LNCAP (cell line): ENCODE measurements around the gene BICD2.

ENCODE experiments used
- CTCF ChIP-seq: fragments of 450-650 bp; IDR thresholded peaks from 2 replicates; pipeline ENCODE4 v1.5.1; 2017; ENCODE audit warnings: mild to moderate bottlenecking

BICD2 gene

GRCh38 chr9:92696619-92697018 is 68.0 kb downstream of the BICD2 start:
- TF ChIP-seq CTCF: no peak

- no peak for TF ChIP-seq CTCF
These were observed 77.7 kb downstream of the BICD2 start for GRCh38 chr9:92686954-92687353.

GRCh38 chr9:92685022-92685421 is 79.6 kb downstream of the BICD2 start:
- no peak for TF ChIP-seq CTCF

- TF ChIP-seq CTCF: no peak
These were observed 82.4 kb downstream of the BICD2 start for GRCh38 chr9:92682269-92682668.

- no peak for TF ChIP-seq CTCF
These were observed 84.2 kb downstream of the BICD2 start for GRCh38 chr9:92680166-92681119.

- TF ChIP-seq CTCF: no peak
These were observed 85.0 kb downstream of the BICD2 start for GRCh38 chr9:92679413-92680165.

- no peak for TF ChIP-seq CTCF
These were observed 93.3 kb downstream of the BICD2 start for GRCh38 chr9:92671323-92671722.
